Endothelial cell (in vitro differentiated cells): ENCODE data around the gene LIN28B. TPM values are rescaled to one million over a fixed set of nuclear protein-coding genes. Genes with fewer than 3 reads are reported as not detected.
A peak's percentile ranks its signal among the peaks of the same experiment; 100 is the strongest.
"Not testable (repeated sequence)": the region's sequence is repeated elsewhere in the genome, so short reads cannot be mapped to it uniquely, and the experiment has no call there.

Experiments used
- DNase-seq: peaks from one replicate; pipeline ENCODE4 v3.0.0; 2021; ENCODE audit warnings: low spot score
- H3K27ac Mint-ChIP-seq: one replicate; pipeline ENCODE4 v1.8.0; 2021; ENCODE audit warnings: mixed read lengths, inconsistent platforms; ENCODE audit not compliant: unreplicated experiment
- H3K27me3 Mint-ChIP-seq: one replicate; pipeline ENCODE4 v1.8.0; 2021; ENCODE audit warnings: mild to moderate bottlenecking, moderate library complexity, mixed read lengths, inconsistent platforms; ENCODE audit not compliant: unreplicated experiment
- H3K36me3 Mint-ChIP-seq: one replicate; pipeline ENCODE4 v1.8.0; 2021; ENCODE audit warnings: mild to moderate bottlenecking, low read depth, mixed read lengths, inconsistent platforms; ENCODE audit not compliant: unreplicated experiment
- H3K4me1 Mint-ChIP-seq: one replicate; pipeline ENCODE4 v1.8.0; 2021; ENCODE audit warnings: mild to moderate bottlenecking, mixed read lengths, inconsistent platforms; ENCODE audit not compliant: unreplicated experiment
- H3K4me3 Mint-ChIP-seq: one replicate; pipeline ENCODE4 v1.8.0; 2021; ENCODE audit warnings: mild to moderate bottlenecking, mixed read lengths, inconsistent platforms; ENCODE audit not compliant: unreplicated experiment
- H3K9me3 Mint-ChIP-seq: one replicate; pipeline ENCODE4 v1.8.0; 2021; ENCODE audit warnings: mixed read lengths, inconsistent platforms; ENCODE audit not compliant: unreplicated experiment
- CTCF ChIP-seq: fragments of 200-600 bp; sonication (generic); IDR thresholded peaks from one replicate; pipeline ENCODE4 v1.5.0; 2021; ENCODE audit warnings: antibody characterized with exemption; ENCODE audit not compliant: unreplicated experiment
- total RNA-seq: library from RNA; stranded (reverse); fragmentation: NEBNext Ultra II Directional; extraction: Animal tissue kit (Norgen Biotek cat#: 25700); gene quantifications from one replicate; pipeline ENCODE4 v1.2.1, GENCODE V29; 2021; ENCODE audit not compliant: unreplicated experiment

The LIN28B gene
- total RNA-seq, 1 donor from 2014 or later = 36.9 TPM

- Mint-ChIP-seq H3K9me3 (no peaks in the 10 kb centered on the region), H3K4me3 (no peak overlapping the region), H3K27me3 (no peaks in the 10 kb centered on the region), H3K36me3 (no peaks in the 10 kb centered on the region), H3K27ac (peak overlapping the region; percentile 72), H3K4me1 (peaks cover 19% of the 10 kb centered on the region)
- TF ChIP-seq CTCF = no peak
- DNase-seq = no peak
Observed at GRCh38 chr6:104969785-104970581, 13.1 kb downstream of the LIN28B start.

GRCh38 chr6:104973404-104973803 lies 16.5 kb downstream of the LIN28B start:
- DNase-seq = peak; percentile 14
- Mint-ChIP-seq H3K27ac (peak overlapping the region; percentile 87), H3K36me3 (peaks cover 3% of the 10 kb centered on the region), H3K4me3 (no peak overlapping the region), H3K27me3 (no peaks in the 10 kb centered on the region), H3K9me3 (no peaks in the 10 kb centered on the region), H3K4me1 (peaks cover 28% of the 10 kb centered on the region)
- no peak for TF ChIP-seq CTCF

- Mint-ChIP-seq H3K9me3 (no peaks in the 10 kb centered on the region), H3K4me1 (peaks cover 3% of the 10 kb centered on the region), H3K4me3 (no peak overlapping the region), H3K27me3 (no peaks in the 10 kb centered on the region), H3K27ac (no peak overlapping the region), H3K36me3 (peaks cover 10% of the 10 kb centered on the region)
- TF ChIP-seq CTCF = no peak
- no peak for DNase-seq
Observed at GRCh38 chr6:104983296-104983695, 26.4 kb downstream of the LIN28B start.

- H3K27ac Mint-ChIP-seq = no peak overlapping the region
- no peak overlapping the region for H3K4me3 Mint-ChIP-seq
- H3K9me3 Mint-ChIP-seq = no peaks in the 10 kb centered on the region
- no peaks in the 10 kb centered on the region for H3K27me3 Mint-ChIP-seq
- no peak for DNase-seq
- H3K36me3 Mint-ChIP-seq = peaks cover 10% of the 10 kb centered on the region
- no peak for TF ChIP-seq CTCF
- peaks cover 3% of the 10 kb centered on the region for H3K4me1 Mint-ChIP-seq
Observed at GRCh38 chr6:104983776-104984175, 26.9 kb downstream of the LIN28B start.

GRCh38 chr6:104984831-104985230 lies 27.9 kb downstream of the LIN28B start:
- H3K9me3 Mint-ChIP-seq = no peaks in the 10 kb centered on the region
- peaks cover 3% of the 10 kb centered on the region for H3K4me1 Mint-ChIP-seq
- TF ChIP-seq CTCF = no peak
- DNase-seq = no peak
- H3K36me3 Mint-ChIP-seq = peaks cover 10% of the 10 kb centered on the region
- H3K27me3 Mint-ChIP-seq = no peaks in the 10 kb centered on the region
- H3K4me3 Mint-ChIP-seq = no peak overlapping the region
- H3K27ac Mint-ChIP-seq = no peak overlapping the region

- not testable (repeated sequence) for H3K27ac Mint-ChIP-seq, DNase-seq, H3K4me1 Mint-ChIP-seq, H3K27me3 Mint-ChIP-seq, H3K9me3 Mint-ChIP-seq
- Mint-ChIP-seq H3K4me3 (peak overlapping the region; percentile 23), H3K36me3 (peaks cover 10% of the 10 kb centered on the region)
Observed at GRCh38 chr6:104985875-104986274, 29.0 kb downstream of the LIN28B start.
